Pulmonary artery endothelial cell (primary cell): ENCODE data around the gene PXYLP1. TPM values are rescaled to one million over a fixed set of nuclear protein-coding genes. Genes with fewer than 3 reads are reported as not detected.

Source experiments
- DNase-seq: peaks from one replicate; pipeline ENCODE4 v3.0.0-alpha.2; 2011; ENCODE audit warnings: low read depth, low spot score
- total RNA-seq: library from RNA; depleted of rRNA; stranded (reverse); fragments of >200 nt; gene quantifications from 2 replicates; pipeline ENCODE4 v1.2.3, GENCODE V29; 2014

Gene PXYLP1
- total RNA-seq, 1 donor from 2014 or later = 2.1 TPM

DNA sequence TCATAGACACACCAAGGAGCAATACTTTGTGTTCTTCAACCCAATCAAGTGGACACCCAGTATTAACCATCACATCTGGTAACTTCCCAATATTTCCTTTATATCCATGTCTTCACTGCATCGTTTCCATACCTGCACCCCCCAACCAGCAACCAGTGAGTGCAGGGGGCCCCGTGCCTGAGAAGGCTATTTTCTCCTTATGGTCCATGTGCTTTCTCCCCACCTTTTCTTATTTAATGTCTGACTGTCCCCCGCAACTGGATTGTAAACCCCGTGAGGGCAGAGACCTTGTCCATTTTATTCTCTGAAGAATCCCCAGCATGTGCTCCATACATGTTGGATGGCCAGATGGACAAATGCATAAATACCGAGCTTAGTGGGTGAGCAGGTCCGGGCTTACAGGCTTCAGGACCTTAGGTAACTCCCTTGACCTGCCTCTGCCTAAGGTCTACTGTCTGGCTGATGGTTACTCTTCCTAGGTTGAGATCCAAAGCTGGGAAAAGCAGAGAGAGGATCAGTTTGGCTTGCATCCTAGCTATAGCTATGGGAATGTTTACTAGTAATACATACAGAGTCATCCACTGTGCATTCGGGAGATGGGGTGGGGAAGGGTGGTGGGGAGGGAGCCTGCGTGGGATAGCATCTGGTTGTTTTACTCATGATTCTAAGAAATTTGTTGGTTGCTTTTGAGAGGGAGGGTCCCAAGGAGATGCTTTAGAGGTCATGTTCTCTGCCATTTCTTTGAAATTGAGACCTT lies 41.5 kb downstream of the PXYLP1 start:
- DNase-seq = no peak

DNA sequence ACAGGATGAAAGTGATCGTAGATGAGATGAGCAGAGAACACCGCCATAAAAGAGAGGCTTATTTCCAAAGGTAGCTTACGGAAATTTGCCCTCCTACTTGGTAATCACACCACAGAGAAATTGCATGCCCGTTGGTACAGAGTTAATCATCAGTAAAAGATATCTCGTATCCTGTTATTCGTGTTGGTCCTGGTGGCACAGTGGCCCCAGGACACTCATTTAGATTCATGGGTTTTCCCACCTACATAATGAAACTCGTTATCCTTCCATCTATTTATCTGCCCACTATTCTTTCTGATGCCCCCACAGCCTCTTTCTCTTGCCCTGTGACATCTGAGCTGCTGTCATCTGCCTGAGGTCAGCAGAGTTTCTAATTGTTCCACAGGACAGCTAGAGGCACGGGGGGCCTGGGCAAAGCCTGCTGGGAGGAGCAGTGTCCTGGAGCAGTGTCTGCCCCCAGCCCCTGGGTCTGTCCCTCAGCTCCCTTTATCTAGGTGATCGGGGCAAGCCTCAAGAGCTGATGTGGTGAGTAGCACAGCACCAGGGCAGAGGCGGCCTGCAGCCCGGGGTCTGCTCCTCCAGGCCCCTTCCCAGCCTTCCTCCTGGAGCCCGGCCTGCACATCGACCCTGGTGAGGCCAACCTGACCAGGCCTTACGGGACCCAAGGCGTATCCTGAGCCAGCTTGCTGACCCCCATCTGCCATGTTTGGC lies 42.2 kb downstream of the PXYLP1 start:
- no peak for DNase-seq

DNA sequence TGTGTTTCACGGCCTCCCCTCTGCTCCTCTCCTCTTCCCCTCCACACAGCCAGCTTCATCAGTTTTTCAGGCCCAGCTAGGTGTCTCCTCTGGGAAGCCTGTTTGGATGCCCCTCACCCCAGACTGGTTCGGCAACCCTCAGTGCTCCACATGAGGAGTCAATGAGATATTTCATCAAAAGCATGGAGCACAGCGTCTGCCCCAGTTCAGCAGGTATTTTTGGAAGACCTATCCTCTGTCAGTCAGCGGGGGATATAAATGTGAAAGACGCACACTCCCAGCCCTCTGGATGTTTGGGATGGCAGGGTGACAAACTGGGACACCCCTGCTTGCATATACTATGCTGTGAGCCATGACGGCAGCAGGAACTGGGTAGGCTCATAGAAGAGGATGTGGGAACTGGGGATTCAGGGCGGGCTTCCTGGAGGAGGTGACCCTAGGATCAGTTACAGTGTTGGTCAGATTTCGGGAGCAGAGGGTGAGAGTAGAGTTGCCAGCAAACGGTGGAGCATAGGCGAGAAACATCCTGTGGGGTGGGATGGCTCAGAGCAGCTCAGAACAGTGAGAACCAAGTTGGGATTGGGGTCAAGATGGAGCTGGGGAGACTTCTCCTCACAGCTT lies 42.9 kb downstream of the PXYLP1 start:
- DNase-seq = no peak

DNA sequence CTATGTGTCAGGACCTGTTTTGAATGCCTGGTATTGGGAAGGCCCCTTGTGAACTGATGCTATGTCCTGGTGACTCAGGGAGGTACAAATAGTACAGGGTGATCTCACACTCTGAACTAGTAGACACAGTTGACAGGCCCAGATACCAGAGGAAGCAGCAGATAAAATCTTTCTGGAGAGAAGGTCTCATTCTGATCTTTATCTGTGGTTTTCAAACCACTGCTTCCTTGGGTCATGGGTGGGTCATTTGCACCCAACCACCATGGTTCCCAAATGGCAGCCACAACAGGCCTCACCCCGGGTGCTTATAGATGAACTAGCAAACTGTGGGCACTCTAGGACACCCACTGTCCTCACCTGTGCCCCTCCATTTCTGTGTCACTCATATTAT lies 43.4 kb downstream of the PXYLP1 start:
- no peak for DNase-seq

DNA sequence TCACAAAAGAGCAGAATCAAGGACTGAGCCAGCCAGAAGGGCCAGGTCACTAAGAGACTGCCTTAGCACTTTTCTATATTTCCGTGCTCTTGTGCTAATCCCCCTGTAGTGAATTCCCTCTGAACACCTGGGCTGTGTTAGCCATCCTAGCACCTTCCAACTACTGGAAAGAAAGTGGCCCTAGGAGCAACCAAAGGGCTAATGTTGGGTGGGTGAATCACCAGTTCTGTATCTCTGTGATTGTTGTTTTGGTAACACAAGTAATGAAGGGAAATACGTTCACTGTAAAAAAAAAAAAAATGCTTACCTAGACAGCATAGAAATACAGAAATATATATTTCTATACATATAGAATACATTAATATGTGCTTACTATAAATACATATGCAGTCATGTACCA lies 43.9 kb downstream of the PXYLP1 start:
- DNase-seq = no peak

DNA sequence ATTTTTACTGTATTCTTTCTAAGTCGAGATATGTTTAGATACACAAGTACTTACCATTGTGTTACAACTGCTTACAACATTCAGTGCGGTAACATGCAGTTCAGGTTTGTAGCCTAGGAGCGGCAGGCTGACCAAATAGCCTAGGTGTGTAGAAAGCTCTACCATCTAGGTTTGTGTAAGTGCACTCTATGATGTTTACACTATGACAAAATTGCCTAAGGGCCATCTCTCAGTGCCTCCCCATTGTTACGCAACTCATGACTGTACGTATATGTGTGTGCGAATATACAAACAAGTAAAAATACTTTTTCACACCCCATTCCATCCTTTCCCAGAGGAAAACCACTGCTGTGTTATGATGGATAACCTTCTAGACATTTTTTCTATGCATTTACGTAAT lies 44.3 kb downstream of the PXYLP1 start:
- DNase-seq = no peak

DNA sequence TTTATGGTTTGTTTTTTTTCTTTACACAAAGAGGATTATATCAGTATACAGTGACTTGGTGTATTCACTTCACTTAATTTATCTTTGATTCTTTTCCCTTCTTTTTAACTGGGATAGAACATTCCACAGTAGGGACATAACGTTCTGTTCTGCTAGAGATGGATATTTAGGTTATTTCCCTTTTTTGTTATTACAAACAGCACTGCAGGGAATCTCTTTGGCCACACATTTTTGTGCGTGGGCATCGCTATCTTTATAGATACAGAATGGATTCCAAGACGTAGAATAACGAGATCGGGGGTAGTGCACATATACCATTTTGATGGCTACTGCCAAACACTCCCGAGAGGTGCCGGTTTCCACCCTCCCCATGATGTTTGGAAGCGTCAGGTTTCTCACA lies 44.8 kb downstream of the PXYLP1 start:
- DNase-seq = no peak

DNA sequence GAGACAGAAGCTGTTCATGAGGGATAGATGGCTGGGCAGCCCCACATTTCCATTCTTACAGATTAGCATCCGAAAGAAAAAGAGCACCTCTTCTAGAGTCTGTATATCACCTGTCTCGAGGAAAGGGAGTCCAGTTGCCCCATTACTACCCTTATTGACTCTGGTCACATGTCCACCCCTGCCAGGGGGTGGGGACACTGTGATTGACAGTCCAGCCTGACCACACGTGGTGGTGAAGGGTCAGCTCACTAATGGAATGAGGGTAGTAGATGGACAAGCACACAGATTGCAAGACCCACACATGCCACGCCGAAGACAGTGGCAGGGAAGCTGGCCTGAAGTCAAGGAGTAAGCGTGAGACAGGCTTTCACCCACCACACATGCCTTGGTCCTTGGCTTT lies 45.8 kb downstream of the PXYLP1 start:
- DNase-seq = no peak

DNA sequence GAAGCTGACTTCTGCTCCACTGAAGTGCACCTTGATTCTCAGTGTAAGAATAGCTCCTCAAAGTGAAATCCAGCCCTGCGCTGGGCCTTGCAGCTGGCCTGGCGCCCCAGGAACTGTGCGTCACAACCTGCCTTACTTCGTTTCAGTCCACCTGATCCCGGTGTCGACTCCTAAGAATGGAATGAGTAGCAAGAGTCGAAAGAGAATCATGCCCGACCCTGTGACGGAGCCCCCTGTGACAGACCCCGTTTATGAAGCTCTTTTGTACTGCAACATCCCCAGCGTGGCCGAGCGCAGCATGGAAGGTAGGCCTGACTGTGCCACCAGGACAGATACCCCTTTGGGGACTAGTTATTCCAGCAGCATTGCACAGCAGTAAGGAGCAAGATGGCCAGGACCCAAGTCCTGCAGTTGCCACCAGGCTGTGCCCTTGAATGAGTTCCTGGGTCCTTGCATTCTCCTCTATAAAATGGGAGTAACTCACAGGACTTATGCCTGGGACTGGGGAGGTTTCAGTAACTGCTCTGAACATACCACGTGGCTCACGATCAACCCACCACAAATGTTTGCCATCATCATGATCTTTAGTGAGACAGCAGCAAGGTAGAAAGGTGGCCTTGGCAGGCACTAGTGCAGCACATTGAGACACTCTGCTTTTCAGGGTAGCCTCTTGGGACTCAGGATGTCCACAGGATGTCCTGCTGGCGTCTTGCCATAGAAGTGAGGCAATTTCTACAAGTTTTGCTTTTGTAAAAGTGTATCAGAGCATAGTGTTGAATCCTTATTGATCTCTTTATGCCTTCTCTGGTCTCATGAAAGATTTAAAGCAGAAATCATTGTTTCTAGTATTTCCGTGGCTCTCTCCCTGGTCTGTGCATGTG lies 46.8 kb downstream of the PXYLP1 start:
- DNase-seq = no peak

DNA sequence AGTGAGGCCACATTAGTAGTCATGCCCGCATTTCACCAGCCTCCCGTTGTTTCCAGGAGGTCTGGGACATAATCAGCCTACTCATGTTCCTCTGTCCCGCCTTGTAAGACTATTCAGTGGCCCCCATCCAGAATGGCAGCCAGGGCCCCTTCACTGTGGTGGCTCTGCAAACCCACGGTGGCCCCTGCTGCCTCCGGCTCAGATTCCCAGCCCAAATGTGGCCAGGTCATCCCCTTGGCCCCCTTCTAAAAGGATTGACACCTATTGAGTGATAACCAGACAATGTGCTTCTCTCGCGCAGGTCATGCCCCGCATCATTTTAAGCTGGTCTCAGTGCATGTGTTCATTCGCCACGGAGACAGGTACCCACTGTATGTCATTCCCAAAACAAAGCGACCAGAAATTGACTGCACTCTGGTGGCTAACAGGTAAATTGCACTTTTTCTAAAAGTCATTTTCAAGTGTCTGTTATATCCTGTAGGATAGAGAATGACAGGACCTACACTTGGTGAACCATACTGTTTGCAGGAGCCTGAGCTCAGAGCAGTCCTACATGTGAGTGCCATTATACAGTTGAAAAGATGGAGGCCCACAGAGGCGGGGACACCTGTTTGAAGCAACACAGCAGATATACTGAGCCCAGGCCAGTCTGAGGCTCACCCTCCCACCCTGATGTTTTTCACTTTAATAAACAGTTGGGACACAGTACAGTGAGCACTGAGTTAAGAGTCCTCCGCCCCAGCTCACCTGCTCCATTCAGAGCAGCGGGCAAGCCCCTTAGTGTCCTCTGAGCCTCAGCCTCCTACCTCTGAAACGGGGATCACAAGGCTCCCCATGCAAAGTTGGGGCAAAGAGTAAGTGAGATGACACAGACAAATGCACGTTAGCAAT lies 47.7 kb downstream of the PXYLP1 start:
- DNase-seq = no peak

DNA sequence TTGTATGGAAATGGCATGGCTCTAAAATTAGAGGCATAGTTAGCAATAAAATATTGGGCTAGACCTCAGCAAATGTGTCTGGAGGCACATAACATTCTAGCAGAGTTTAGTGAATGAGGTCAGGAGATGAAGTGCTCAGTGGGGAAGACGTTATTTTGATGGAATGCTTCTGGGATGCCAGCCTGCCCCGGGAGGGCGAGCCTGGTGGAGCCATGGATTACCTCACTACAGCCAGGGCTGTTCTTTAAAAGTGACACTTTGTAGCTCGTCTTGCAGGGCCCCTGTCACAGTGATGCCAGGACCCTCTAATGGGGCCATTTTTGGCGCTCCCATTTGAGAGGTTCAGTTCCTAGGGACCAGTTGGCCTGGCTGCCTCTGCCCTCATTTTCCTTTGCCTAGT lies 48.5 kb downstream of the PXYLP1 start:
- no peak for DNase-seq

DNA sequence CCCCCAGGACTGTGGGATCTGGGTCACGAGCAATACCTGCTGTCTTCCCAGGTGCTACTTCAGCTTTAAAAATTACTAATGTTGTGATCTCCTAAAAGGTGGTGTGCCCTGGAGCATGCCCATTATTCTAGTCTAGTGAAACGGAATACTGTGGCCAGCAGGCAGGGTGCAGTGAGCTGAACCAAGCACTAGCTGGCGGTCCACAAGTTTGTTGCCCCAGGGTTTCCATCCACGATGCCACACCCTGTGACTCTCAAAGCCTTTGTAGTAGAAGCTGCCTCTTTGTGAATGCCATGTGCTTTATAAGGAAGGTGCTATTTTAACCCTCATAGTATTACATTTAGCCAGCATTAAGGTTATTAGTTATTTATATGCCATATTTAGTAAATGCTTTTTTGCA lies 49.1 kb downstream of the PXYLP1 start:
- DNase-seq = no peak

DNA sequence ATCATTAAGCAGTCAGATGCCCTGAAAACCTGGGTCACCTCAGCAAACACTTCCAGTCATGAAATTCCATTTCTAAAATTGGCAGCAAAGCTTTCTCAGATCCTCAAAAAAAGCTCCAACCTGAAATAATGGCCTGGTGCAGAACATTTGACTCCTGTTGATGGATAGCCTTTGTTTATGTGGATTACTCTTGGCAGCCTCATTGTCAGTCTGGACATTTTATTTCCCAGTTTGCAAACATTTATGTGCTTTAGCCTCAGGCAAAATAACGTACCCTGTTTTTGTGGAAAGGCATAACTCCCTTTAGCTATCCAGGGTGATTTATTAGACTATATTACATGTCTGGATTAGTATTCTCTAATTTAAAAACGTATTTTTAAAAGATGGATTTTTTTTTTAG lies 53.9 kb downstream of the PXYLP1 start:
- DNase-seq = no peak

DNA sequence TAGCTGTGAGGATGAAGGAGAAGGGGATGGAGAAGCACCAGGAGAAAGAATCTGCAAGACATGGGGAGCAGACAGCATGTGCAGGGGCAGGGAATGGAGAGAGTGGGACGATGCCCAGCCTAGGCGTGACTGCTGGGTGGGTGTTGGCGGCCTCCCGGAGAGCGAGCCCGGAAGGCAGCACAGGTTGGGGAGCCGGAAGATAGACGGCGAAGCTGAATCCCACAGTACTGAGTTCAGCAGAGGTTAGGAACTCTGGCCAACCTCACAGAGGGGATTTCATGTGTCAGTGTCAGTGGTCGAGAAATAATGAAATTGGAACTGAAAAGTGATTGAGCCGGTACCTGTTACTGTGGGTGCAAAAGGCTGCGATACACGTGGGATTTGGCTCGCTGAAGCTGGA lies 55.2 kb downstream of the PXYLP1 start:
- DNase-seq = no peak

DNA sequence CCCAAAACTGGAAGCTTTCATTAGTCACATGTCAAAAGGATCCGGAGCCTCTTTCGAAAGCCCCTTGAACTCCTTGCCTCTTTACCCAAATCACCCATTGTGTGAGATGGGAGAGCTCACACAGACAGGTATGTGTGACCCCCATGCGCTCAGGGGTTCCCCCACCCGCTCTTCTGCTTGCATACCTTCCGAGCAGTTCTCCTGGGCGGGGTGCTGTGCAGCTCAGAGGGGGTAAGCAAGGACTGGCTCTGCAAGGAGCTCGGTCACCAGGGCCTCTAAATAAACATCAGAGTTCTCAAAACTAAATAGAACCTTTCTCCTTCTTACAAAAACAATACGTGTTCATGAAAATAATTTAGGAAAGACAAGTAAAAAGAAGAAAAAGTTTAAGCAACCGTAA lies 55.7 kb downstream of the PXYLP1 start:
- no peak for DNase-seq

DNA sequence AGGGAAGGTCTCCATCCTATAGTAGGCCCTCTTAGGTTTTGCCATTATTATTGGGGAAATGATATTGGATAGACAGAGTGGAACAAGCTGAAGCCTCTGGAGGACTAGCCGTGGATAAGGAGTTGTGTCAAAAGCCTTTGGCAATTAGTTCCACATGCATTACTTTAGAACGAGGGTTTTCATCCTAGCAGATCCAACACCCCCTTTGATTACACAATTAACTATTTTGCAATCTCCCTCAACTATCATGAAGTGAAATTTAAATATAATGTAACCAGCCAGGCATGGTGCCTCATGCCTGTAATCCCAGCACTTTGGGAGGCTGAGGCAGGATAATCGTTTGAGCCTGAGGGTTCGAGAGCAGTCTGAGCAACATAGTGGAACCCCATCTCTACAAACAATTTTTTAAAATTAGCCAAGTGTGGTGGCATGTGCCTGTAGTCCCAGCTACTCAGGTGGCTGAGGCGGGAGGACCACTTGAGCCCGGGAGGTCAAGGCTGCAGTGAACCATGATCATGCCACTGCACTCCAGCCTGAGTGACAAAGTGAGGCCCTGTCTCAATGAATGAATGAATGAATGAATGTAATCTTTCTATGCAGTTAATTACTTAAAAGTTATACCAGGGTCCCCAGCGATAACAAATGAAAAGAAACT lies 56.8 kb downstream of the PXYLP1 start:
- no peak for DNase-seq

DNA sequence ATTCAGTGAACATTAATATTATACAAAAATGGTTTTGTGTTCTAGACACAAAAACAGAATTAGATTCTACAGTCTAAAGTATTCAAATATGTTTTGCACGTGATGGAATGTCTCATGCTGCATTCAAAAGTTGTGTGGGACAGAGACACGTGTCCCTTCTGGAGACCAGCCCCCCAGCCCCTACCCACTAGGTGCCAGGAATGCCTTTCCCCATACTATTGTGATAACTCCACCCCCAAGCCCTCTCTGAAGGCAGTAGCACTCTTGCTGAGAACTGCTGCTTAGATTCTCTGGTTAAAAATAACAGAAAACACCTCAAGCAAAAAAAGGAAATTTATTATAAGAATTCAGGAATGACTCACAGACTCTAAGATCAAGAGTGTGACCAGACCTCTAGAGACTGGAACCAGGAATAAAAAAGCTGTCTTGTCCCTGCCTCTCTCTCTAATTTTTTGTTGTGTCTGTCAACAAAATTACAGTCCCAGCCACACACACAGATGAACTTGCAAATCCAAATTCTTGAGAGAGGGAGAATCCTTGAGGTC lies 57.7 kb downstream of the PXYLP1 start:
- DNase-seq = no peak

DNA sequence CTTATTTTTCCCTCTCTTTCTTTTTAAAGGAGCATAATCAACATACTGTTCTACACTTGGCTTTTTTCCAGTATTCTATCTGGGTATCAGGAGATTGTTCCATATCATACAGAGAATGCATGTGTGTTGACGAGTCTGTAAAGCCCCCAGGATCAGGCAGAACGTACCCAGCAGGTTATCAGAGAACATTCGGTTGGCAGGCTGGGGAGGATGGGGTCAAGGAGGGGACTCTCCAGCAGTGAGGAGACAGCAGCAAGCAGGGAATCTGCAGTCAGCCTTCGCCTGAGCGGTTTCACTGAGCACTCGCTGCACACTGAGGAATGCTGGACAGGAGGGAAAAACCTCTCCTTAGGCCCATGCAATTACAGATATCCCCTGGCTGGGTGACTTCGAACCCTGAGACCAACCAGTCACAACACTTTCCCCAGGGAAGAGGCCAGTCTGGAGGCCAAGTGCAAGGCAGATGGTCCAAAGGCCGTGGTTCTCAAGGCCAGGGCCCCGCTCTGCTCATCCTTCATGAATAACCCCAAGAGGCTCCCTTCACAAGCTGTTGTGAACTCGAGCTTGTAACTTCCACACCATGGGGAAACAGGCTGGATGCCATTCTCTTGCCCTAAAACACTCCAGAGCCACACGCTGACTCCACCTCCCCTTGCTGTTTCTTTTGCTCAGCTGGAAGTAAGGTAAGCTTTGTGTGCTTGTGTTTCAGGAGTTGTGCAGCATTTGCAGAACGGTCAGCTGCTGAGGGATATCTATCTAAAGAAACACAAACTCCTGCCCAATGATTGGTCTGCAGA lies 60.1 kb downstream of the PXYLP1 start:
- DNase-seq = no peak
